ENCODE data around the gene WDR5. TPM values are rescaled to one million over a fixed set of nuclear protein-coding genes. Genes with fewer than 3 reads are reported as not detected.

Gene WDR5
- total and polyA plus RNA-seq, 2 experiments from 2014 or later = 21.0 to 25.9 TPM

DNA sequence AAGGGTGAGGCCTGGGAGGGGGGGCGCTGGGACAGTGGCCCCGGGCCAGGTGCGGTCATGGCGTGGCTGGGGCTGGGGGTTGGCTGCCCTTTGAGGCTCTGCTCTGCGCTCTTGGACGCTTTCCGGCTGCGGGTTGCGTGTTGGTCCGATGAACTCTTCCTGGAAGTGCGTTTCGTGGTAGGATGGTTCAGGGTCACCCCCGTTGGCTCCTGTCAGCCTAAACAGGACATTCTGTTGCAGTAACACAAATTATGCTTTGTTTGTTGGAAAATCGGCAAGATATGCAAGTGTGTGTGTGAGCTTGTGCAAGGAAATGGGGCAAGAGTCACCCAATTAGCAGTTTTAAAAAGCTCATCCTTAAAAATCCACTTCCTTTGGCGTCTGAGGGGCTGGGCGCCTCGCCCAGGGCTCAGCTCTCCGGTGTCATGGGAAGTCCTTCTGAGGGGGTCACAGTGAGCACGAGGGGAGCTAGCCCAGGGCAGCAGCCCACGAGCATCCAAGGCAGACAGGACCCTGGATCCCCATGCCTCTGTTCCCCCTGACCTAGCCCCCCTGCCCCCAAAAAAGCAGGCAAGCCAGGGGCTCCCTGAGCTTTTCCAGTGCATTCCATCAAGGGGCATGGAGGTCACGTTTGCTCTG lies 50.7 kb downstream of the WDR5 start:
- in situ Hi-C loops (cut with MboI) = no loop called here
- H3K79me2 ChIP-seq (ENCODE audit: insufficient read depth) = no peaks in the 10 kb centered on the region
- no peaks in the 10 kb centered on the region for H3K9me3 ChIP-seq (ENCODE audit: low read depth)
- WGBS, 2 experiments (ENCODE audit: low coverage in 1 of 2, low lambda C conversion rate in 2 of 2, missing lambda C conversion rate in 2 of 2) = 71 to 74% methylated on average over 18 to 21 of the region's 21 CpGs
- no peaks in the 10 kb centered on the region for H3K4me1 ChIP-seq (ENCODE audit: insufficient read depth)
- H3K27ac ChIP-seq = no peak overlapping the region
- H2AFZ ChIP-seq = no peak overlapping the region
- no peak for DNase-seq
- no peaks in the 10 kb centered on the region for H4K20me1 ChIP-seq (ENCODE audit: insufficient read depth)
- no peaks in the 10 kb centered on the region for H3F3A ChIP-seq (ENCODE audit: insufficient read depth)
- H3K4me2 ChIP-seq (ENCODE audit: unreplicated experiment) = no peak overlapping the region
- H3K9me2 ChIP-seq (ENCODE audit: insufficient read depth) = no peaks in the 10 kb centered on the region
- no peak overlapping the region for H3K4me3 ChIP-seq
- no peak overlapping the region for H3K9ac ChIP-seq
- TF ChIP-seq EZH2 (IDR thresholded peaks at IDR 0.05; ENCODE audit: insufficient read depth, poor library complexity, severe bottlenecking) = no peak
- TF ChIP-seq EZH2phosphoT487 (IDR thresholded peaks at IDR 0.05; ENCODE audit: insufficient read depth, low read depth) = no peak
- peaks cover 16% of the 10 kb centered on the region for H3K27me3 ChIP-seq (replicated peaks; ENCODE audit: insufficient read depth)
- no peaks in the 10 kb centered on the region for H3K36me3 ChIP-seq (ENCODE audit: low read depth)

DNA sequence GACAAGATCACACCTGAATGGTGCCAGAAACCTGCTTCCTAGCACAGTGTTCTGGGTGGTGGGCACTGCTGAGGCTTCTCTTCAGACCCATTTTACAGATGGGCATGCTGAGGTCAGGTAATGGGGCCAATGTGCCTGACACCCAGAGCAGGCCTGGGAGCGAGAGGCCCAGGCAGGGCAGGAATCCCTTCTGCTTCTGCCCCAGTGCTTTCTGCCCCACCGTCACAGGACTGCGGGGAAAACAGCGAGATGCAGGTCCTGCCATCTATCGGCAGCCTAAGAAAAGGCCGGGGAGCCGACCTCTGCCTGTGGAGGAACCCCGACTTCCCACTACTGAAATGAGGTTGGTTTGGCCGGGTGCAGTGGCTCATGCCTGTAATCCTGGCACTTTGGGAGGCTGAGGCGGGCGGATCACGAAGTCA lies 51.2 kb downstream of the WDR5 start:
- Histone ChIP-seq H3K9me3 (ENCODE audit: low read depth) (no peaks in the 10 kb centered on the region), H3K4me1 (ENCODE audit: insufficient read depth) (no peaks in the 10 kb centered on the region), H3K36me3 (ENCODE audit: low read depth) (no peaks in the 10 kb centered on the region), H3K9me2 (ENCODE audit: insufficient read depth) (no peaks in the 10 kb centered on the region), H3K9ac (no peak overlapping the region), H3F3A (ENCODE audit: insufficient read depth) (no peaks in the 10 kb centered on the region), H2AFZ (no peak overlapping the region), H4K20me1 (ENCODE audit: insufficient read depth) (no peaks in the 10 kb centered on the region), H3K27ac (no peak overlapping the region), H3K4me3 (no peak overlapping the region), H3K79me2 (ENCODE audit: insufficient read depth) (no peaks in the 10 kb centered on the region), H3K27me3 (replicated peaks; ENCODE audit: insufficient read depth) (peaks cover 16% of the 10 kb centered on the region), H3K4me2 (ENCODE audit: unreplicated experiment) (no peak overlapping the region)
- in situ Hi-C loops (cut with MboI) = no loop called here
- 82 to 84% methylated on average over 11 to 12 of the region's 12 CpGs for whole genome bisulfite sequencing, 2 experiments (ENCODE audit: low coverage in 1 of 2, low lambda C conversion rate in 2 of 2, missing lambda C conversion rate in 2 of 2)
- no peak for DNase-seq
- TF ChIP-seq EZH2phosphoT487 (IDR thresholded peaks at IDR 0.05; ENCODE audit: insufficient read depth, low read depth) (no peak), EZH2 (IDR thresholded peaks at IDR 0.05; ENCODE audit: insufficient read depth, poor library complexity, severe bottlenecking) (no peak)

DNA sequence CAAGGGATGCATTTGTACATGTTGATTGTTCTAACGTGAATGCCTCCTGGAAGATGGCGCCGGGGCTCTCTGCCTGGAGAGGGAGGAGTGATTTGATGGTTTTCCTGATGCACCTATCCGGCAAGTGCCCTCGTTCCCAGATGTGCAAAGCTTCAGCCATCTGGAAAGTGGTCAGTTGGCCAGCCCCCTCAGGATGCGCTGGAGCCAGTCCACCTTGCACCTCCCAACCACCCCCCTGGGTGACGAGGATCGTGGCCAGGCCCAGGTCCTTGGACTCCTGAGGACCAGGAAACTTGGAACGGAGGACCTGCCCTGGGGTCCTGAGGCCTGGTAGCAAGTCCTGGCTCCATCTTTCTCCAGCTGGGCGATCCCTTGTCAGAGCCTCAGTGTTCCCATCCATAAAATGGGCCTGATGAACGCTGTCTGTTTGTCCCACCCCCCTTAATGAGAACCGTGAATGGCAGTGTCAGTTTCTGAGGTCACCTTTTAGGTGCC lies 52.1 kb downstream of the WDR5 start:
- H3K4me3 ChIP-seq = no peak overlapping the region
- no peak for TF ChIP-seq EZH2 (IDR thresholded peaks at IDR 0.05; ENCODE audit: insufficient read depth, poor library complexity, severe bottlenecking)
- H3K36me3 ChIP-seq (ENCODE audit: low read depth) = no peaks in the 10 kb centered on the region
- no peak overlapping the region for H2AFZ ChIP-seq
- DNase-seq = no peak
- in situ Hi-C loops (cut with MboI) = no loop called here
- H3K9me2 ChIP-seq (ENCODE audit: insufficient read depth) = no peaks in the 10 kb centered on the region
- no peak overlapping the region for H3K9ac ChIP-seq
- peaks cover 16% of the 10 kb centered on the region for H3K27me3 ChIP-seq (replicated peaks; ENCODE audit: insufficient read depth)
- H3K4me2 ChIP-seq (ENCODE audit: unreplicated experiment) = no peak overlapping the region
- 70 to 72% methylated on average over 12 of the region's 12 CpGs for WGBS, 2 experiments (ENCODE audit: low coverage in 1 of 2, low lambda C conversion rate in 2 of 2, missing lambda C conversion rate in 2 of 2)
- no peak overlapping the region for H3K27ac ChIP-seq
- H3F3A ChIP-seq (ENCODE audit: insufficient read depth) = no peaks in the 10 kb centered on the region
- H4K20me1 ChIP-seq (ENCODE audit: insufficient read depth) = no peaks in the 10 kb centered on the region
- H3K4me1 ChIP-seq (ENCODE audit: insufficient read depth) = no peaks in the 10 kb centered on the region
- no peaks in the 10 kb centered on the region for H3K79me2 ChIP-seq (ENCODE audit: insufficient read depth)
- no peaks in the 10 kb centered on the region for H3K9me3 ChIP-seq (ENCODE audit: low read depth)

DNA sequence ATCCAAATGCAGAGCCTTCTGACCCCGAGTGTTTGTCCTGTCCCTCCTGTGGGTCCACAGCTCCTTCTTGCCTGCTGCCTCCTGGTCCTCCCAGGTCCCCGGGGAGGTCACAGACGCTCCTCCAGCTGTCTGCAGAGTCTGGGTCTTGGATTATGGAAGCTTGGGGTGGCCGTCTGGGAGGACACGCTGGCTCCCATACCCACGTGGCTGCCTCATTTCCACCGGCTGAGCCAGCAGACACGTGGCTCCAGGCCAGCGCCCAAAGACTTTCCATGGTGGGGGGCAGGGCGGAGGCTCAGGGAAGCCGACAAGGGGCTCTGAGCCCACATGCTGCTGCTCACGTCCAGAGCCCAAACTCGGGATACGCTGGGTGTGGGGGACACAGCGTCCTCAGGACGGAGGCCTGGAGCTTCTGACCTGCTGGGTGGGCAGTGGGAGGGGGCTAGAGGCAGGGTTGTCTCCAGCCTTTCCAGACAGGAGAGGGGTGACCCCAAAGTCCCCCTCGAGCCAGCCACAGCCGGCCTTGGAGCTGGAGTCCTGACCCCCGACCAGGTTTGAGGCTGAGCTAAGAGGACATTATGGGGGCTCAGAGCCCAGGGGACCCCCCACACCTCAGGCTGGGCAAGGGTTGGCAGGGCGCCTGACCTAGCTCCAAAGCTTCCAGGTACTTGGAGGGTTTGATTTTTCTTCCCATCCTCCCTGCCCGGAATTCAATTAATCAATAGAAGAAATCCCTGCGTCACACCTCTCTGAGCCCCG lies 52.7 kb downstream of the WDR5 start:
- TF ChIP-seq EZH2 (IDR thresholded peaks at IDR 0.05; ENCODE audit: insufficient read depth, poor library complexity, severe bottlenecking) = no peak
- in situ Hi-C loops (cut with MboI) = no loop called here
- no peaks in the 10 kb centered on the region for H3K36me3 ChIP-seq (ENCODE audit: low read depth)
- no peak overlapping the region for H3K27ac ChIP-seq
- H3K9me2 ChIP-seq (ENCODE audit: insufficient read depth) = no peaks in the 10 kb centered on the region
- no peak overlapping the region for H3K4me3 ChIP-seq
- peak; percentile 46 for DNase-seq
- H3F3A ChIP-seq (ENCODE audit: insufficient read depth) = no peaks in the 10 kb centered on the region
- 28 to 29% methylated on average over 20 to 23 of the region's 23 CpGs for WGBS, 2 experiments (ENCODE audit: low coverage in 1 of 2, low lambda C conversion rate in 2 of 2, missing lambda C conversion rate in 2 of 2)
- H3K27me3 ChIP-seq (replicated peaks; ENCODE audit: insufficient read depth) = peaks cover 16% of the 10 kb centered on the region
- no peaks in the 10 kb centered on the region for H3K79me2 ChIP-seq (ENCODE audit: insufficient read depth)
- no peaks in the 10 kb centered on the region for H3K9me3 ChIP-seq (ENCODE audit: low read depth)
- no peak overlapping the region for H3K4me2 ChIP-seq (ENCODE audit: unreplicated experiment)
- no peak overlapping the region for H3K9ac ChIP-seq
- no peaks in the 10 kb centered on the region for H4K20me1 ChIP-seq (ENCODE audit: insufficient read depth)
- H3K4me1 ChIP-seq (ENCODE audit: insufficient read depth) = no peaks in the 10 kb centered on the region
- H2AFZ ChIP-seq = no peak overlapping the region

Measured in GM23248 (cell line).